LNCAP (cell line): ENCODE data around the gene PCK1.
A peak's percentile ranks its signal among the peaks of the same experiment; 100 is the strongest.

Source experiments
- CTCF ChIP-seq: fragments of 450-650 bp; IDR thresholded peaks from 2 replicates; pipeline ENCODE4 v1.5.1; 2017; ENCODE audit warnings: mild to moderate bottlenecking

The PCK1 gene

GRCh38 chr20:57582029-57582378 is 21.1 kb downstream of the PCK1 start:
- no peak for TF ChIP-seq CTCF

GRCh38 chr20:57582432-57583288 is 21.8 kb downstream of the PCK1 start:
- TF ChIP-seq CTCF: peak; percentile 54

GRCh38 chr20:57583289-57584257 is 22.7 kb downstream of the PCK1 start:
- TF ChIP-seq CTCF: no peak

- no peak for TF ChIP-seq CTCF
These were observed 24.0 kb downstream of the PCK1 start for GRCh38 chr20:57584768-57585461.

GRCh38 chr20:57585466-57586213 is 24.7 kb downstream of the PCK1 start:
- no peak for TF ChIP-seq CTCF

GRCh38 chr20:57586370-57586793 is 25.5 kb downstream of the PCK1 start:
- TF ChIP-seq CTCF: no peak

- no peak for TF ChIP-seq CTCF
These were observed 26.0 kb downstream of the PCK1 start for GRCh38 chr20:57586943-57587277.
